ENCODE data around the gene EHBP1.
A peak's percentile ranks its signal among the peaks of the same experiment; 100 is the strongest.
"Not testable (repeated sequence)": the region's sequence is repeated elsewhere in the genome, so short reads cannot be mapped to it uniquely, and the experiment has no call there.

EHBP1 gene

DNA sequence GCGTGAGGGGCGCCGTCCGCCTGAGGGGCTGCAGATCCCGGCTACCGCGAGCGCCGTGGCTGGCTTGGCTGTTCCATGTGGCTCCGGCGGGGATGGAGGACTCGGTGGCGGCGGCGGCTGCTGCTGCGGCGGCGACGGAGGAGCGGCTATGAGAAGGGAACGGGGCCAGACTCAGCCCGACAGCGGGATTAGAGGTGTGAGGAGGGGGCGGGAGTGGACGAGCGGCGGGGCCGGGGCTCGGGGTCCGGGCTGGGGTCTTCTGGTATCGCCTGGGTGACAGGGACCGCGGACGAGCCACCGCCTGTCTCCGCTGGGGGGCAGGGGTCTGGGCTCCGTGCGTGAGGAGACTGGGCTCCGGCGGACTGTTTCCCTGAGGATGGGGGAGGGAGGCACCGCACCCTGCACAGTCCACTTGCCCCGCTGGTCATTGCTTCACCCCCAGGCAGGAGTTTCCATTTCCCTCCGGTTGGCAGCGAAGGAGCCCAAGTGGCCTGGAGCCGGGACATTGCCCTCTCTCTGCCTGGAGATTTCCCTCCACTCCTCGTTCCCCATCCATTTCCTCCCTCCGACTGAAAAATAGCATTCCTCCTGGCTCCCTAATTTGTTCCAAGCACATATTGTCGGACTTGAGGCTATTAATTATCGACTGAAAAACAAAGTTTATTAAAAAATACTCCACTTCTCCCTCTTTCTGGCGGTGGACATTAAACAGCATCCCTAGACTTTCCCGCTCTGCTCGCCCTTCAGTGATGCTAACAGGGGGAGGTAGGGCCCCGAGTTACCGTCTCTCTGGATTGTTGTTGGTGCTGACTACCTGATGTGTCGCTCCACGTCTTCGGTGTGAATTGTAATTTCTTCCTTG, 577 bp downstream of the EHBP1 start:
- DNase-seq: peak; percentile 24

- DNase-seq: no peak
Observed at GRCh38 chr2:62706721-62707521, 1.4 kb downstream of the EHBP1 start.

- DNase-seq: no peak
Observed at GRCh38 chr2:62708751-62709150, 3.2 kb downstream of the EHBP1 start.

- DNase-seq: no peak
Observed at GRCh38 chr2:62711832-62712494, 6.5 kb downstream of the EHBP1 start.

- DNase-seq: not testable (repeated sequence)
Observed at GRCh38 chr2:62713196-62713595, 7.7 kb downstream of the EHBP1 start.

- no peak for DNase-seq
Observed at GRCh38 chr2:62713837-62714236, 8.3 kb downstream of the EHBP1 start.

- DNase-seq: no peak
Observed at GRCh38 chr2:62716768-62717167, 11.3 kb downstream of the EHBP1 start.

DNA sequence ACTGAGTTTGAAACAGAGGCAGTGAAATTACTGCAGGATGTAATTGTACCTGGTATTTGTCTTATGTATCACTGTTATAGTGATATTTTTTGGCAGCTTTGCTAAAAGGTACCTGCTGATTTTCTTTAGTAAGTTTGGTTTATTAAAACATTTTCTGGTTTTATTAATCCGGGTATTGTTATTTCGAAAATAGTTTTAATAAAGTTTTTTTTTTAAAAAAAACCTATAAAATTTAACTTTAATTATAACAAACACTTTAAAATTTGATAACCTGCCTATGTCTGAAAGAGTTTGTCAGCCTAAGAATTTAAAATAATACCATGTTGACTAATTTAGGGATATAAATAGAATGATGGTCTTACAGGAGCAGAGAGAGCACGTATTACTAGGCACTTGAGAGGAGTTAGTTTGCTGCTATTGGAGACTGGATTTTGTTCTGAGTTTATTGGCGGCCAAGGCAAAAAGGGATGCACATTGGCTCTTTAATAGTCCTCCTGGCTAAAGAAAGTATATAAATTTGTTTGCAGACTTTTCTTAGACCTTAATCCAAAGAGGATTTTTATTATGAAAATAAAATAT, 12.1 kb downstream of the EHBP1 start:
- DNase-seq: no peak

- no peak for DNase-seq
Observed at GRCh38 chr2:62718225-62718822, 12.8 kb downstream of the EHBP1 start.

- no peak for DNase-seq
Observed at GRCh38 chr2:62719757-62720156, 14.2 kb downstream of the EHBP1 start.

DNA sequence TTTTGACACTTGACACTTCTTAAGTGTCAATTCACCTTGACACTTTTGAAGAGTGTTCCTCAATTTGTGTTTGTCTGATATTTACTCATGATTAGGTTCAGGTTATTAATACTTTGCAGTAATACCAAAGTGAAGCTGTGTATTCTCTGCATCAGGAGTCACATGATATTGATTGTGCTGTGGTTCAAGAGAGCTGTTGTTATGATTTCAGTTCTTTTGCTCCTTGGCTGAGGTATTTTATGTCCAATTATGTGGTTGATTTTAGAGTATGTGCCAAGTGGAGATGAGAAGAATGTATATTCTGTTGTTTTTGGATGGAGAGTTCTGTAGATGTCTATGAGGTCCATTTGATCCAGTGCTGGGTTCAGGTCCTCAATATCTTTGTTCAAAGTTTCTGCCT, 17.2 kb downstream of the EHBP1 start:
- no peak for DNase-seq

DNA sequence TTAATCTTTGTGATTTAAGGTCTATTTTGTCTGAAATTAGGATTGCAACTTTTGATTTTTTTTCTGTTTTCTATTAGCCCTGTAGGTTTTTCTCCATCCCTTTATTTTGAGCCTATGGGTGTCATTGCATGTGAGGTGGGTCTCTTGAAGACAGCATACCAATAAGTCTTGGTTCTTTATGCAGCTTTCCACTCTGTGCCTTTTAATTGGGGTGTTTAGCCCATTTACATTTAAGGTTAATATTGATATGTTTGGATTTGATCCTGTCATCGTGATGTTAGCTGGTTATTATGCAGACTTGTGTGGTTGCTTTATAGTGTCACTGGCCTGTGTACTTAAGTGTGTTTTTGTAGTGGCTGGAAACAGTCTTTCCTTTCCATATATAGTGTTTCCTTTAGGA, 17.7 kb downstream of the EHBP1 start:
- DNase-seq: no peak

GRCh38 chr2:62724106-62724505, 18.6 kb downstream of the EHBP1 start:
- DNase-seq: no peak

- peak; percentile 24 for DNase-seq
Observed at GRCh38 chr2:62724886-62725711, 19.6 kb downstream of the EHBP1 start.

GRCh38 chr2:62725712-62726055, 20.2 kb downstream of the EHBP1 start:
- no peak for DNase-seq

GRCh38 chr2:62727259-62727867, 21.9 kb downstream of the EHBP1 start:
- DNase-seq: no peak

GRCh38 chr2:62727876-62728566, 22.5 kb downstream of the EHBP1 start:
- no peak for DNase-seq

DNA sequence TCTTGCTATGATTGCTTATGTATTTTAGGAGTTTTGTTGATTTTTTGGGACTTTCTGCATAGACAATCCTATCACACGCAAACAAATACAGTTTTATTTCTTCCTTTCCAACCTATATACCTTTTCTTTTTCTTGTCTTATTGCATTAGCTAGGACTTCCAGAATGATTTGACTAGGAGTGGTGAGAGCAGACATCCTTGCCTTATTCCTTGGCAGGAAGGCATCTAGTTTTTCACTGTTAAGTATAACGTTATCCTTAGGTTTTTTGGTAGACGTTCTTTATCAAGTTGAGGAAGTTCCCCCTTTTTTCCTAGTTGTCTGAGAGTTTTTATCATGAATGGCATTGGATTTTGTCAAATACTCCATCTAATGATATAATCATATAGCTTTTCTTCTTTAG, 25.8 kb downstream of the EHBP1 start:
- DNase-seq: no peak

DNA sequence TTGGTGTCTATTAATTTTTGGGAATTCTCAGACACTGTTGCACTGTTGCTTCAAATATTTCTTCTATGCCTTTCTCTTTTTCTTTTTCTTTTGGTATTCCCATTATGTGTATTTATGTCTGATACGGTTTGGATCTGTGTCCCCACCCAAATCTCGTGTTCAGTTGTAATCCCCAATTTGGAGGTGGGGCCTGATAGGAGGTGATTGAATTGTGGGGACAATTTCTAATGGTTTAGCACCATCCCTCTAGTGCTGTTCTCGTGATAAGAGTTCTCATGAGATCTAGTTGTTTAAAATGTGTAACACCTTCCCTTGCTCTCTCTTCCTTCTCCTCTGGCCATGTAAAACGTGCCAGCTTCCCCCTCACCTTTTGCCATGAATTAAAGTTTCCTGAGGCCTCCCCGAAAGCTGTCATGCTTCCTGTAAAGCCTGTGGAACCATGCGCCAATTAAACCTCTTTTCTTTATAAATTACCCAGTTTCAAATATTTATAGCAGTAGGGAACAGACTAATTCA, 26.8 kb downstream of the EHBP1 start:
- no peak for DNase-seq

- no peak for DNase-seq
Observed at GRCh38 chr2:62733546-62733945, 28.0 kb downstream of the EHBP1 start.

Data from 8988T (cell line).